Spinal cord (tissue), 10 donors: Measurements from ENCODE around the gene C17orf67. TPM values are rescaled to one million over a fixed set of nuclear protein-coding genes. Genes with fewer than 3 reads are reported as not detected.
"Not testable (repeated sequence)": the region's sequence is repeated elsewhere in the genome, so short reads cannot be mapped to it uniquely, and the experiment has no call there.

Source experiments
- DNase-seq, 6 donors: peaks; one replicate each; pipeline versions ENCODE4 v3.0.0 to v3.0.0-alpha.2; 2013 to 2015; ENCODE audit warnings: low spot score in 6 of 6, low read depth in 4 of 6
- H3K27ac ChIP-seq: one replicate; pipeline ENCODE4 v1.5.1; 2013; ENCODE audit warnings: low read depth, low read length, control low read depth
- H3K27me3 ChIP-seq: one replicate; pipeline ENCODE4 v1.6.1; 2013; ENCODE audit warnings: low read length; ENCODE audit not compliant: control insufficient read depth, insufficient read depth
- H3K36me3 ChIP-seq: one replicate; pipeline ENCODE4 v1.6.1; 2013; ENCODE audit warnings: low read length; ENCODE audit not compliant: control insufficient read depth, insufficient read depth
- H3K4me1 ChIP-seq: one replicate; pipeline ENCODE4 v1.6.1; 2013; ENCODE audit warnings: low read length; ENCODE audit not compliant: control insufficient read depth, insufficient read depth
- H3K4me3 ChIP-seq: one replicate; pipeline ENCODE4 v1.5.1; 2013; ENCODE audit warnings: low read depth, low read length, control low read depth
- H3K9me3 ChIP-seq: one replicate; pipeline ENCODE4 v1.6.1; 2013; ENCODE audit warnings: low read length; ENCODE audit not compliant: control insufficient read depth, insufficient read depth
- whole genome bisulfite sequencing: methylation state at CpG from one replicate; pipeline ENCODE4 v1.1.5; 2013; ENCODE audit warnings: missing lambda C conversion rate; ENCODE audit not compliant: insufficient coverage; 5-methylcytosine and 5-hydroxymethylcytosine counted together
- polyA plus RNA-seq, 2 donors: library from polyadenylated mRNA; unstranded; fragments of 120-200 nt; gene quantifications; one replicate each; pipeline ENCODE4 v1.2.1, GENCODE V29; 2013; ENCODE audit not compliant: insufficient read length in 2 of 2
- total RNA-seq, 2 donors: library from RNA; depleted of rRNA in 1 of 2; stranded (reverse); fragments of 120-200 nt in 1 of 2; fragments of >200 nt in 1 of 2; gene quantifications; one replicate each; pipeline versions ENCODE4 v1.2.3 to v1.2.4, GENCODE V29; 2013 to 2014
- donor health status: healthy.

The C17orf67 gene
- total and polyA plus RNA-seq, 4 donors, result 2.0 to 3.8 (median 2.6) TPM

DNA sequence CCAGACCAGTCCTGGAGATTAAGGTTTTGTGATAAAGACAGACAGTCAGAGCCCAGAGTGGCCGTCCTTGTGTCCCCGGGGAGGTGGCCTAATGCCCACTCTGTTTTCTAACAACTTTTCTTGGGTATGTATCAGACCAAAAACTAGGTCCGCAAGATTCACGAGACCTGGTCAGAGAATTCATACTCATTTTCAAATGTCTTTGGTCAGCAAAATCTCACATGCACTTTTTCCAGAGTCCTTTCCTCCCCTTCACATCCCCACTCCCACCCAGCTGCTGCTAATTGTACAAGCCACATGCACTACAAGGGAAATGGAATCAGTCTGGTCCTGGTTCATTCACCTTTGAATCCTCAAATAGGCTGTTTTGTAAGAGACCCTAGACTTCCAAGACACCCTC lies 61.7 kb downstream of the C17orf67 start:
- Histone ChIP-seq H3K36me3 (no peaks in the 10 kb centered on the region), H3K4me1 (no peaks in the 10 kb centered on the region), H3K9me3 (no peaks in the 10 kb centered on the region), H3K4me3 (no peak overlapping the region), H3K27ac (no peak overlapping the region), H3K27me3 (no peaks in the 10 kb centered on the region)
- WGBS, result 90% methylated on average over 4 of the region's 4 CpGs
- DNase-seq, result no peak

DNA sequence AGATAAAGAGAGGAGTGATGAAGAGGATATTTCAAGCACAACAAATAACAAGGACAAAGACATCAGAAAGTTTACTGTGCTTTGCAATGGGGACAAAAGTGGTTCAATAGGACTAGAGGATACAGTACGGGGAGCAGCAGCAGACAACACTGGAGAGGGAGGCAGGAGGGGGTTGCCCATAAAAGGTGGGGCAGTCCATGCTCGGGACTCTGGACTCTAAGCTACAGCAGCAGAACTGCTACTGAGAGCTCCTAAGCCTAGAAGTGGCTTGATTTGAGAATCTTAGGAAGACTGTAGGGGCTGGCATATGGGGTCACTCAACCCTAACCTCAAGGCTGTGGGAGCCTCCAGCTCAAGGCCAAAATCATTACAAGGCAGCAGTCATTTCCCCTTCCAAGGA lies 62.2 kb downstream of the C17orf67 start:
- DNase-seq, result no peak
- H3K36me3 ChIP-seq, result no peaks in the 10 kb centered on the region
- H3K27me3 ChIP-seq, result no peaks in the 10 kb centered on the region
- 82% methylated on average over 2 of the region's 2 CpGs for WGBS
- no peaks in the 10 kb centered on the region for H3K9me3 ChIP-seq
- H3K4me1 ChIP-seq, result no peaks in the 10 kb centered on the region
- no peak overlapping the region for H3K27ac ChIP-seq
- H3K4me3 ChIP-seq, result no peak overlapping the region

DNA sequence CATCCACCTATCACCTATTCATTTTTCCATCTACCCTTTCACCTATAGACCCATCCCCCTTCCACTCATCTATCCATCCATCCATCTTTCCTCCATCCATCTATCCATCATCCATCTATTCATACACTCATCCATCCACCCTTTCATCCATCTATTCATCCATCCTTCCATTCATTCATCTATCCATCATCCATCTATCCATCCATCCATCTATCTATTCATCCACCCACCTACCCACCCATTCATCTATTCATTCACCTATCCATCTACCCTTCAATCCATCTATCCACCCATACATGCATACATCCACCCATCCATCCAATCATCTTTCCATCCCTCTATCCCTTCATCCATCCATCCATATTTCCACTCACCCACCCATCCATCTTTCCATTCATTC lies 63.3 kb downstream of the C17orf67 start:
- Histone ChIP-seq H3K36me3 (no peaks in the 10 kb centered on the region), H3K4me3 (no peak overlapping the region), H3K27me3 (no peaks in the 10 kb centered on the region), H3K4me1 (no peaks in the 10 kb centered on the region), H3K27ac (no peak overlapping the region), H3K9me3 (no peaks in the 10 kb centered on the region)
- no peak for DNase-seq

DNA sequence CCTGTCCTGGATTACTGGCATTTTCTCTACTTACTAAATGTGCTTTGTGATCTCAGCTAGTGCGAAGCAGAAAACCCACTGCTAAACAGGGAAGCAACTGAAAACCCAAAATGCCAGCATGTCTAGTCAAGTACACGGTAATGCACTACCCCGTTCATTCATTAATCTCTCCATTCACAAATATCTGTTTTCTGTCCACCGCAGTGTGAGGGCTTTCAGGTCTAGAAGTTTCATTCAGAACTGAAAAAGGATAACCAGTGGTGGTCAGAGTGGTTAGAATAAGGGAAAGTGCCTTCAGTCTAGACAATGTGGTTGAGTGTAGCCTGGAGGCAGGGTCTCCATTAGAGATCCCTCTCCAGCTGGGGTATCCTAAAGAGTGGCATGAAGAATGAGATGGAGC lies 68.3 kb downstream of the C17orf67 start:
- H3K27me3 ChIP-seq, result no peaks in the 10 kb centered on the region
- no peaks in the 10 kb centered on the region for H3K4me1 ChIP-seq
- WGBS, result 80% methylated on average over 1 of the region's 4 CpGs
- no peak for DNase-seq
- no peaks in the 10 kb centered on the region for H3K36me3 ChIP-seq
- H3K27ac ChIP-seq, result no peak overlapping the region
- H3K4me3 ChIP-seq, result no peak overlapping the region
- no peaks in the 10 kb centered on the region for H3K9me3 ChIP-seq

DNA sequence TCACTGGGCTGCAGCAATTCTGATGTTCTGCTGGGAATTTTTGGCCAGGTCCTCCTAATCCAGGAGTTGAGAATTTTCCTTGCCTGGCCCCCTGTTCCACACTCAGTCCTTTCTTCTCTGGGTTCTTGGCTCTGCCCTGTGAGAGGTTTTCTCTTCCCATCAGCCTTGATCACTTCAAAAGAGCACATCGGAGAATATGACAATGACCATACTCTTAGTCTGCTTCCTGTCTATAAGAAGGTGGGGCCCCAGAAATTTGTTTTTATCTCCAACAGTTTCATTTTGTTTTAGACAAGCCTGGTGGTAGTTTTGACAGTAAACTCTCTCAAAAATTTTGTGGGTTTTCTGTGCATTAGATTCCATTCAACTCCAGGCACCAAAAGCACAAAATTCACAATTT lies 70.7 kb downstream of the C17orf67 start:
- DNase-seq, result no peak
- no peaks in the 10 kb centered on the region for H3K4me1 ChIP-seq
- H3K27ac ChIP-seq, result no peak overlapping the region
- no peaks in the 10 kb centered on the region for H3K36me3 ChIP-seq
- H3K4me3 ChIP-seq, result no peak overlapping the region
- WGBS, result no CpG with 5 or more reads among the region's 1 CpG
- H3K27me3 ChIP-seq, result no peaks in the 10 kb centered on the region
- no peaks in the 10 kb centered on the region for H3K9me3 ChIP-seq

DNA sequence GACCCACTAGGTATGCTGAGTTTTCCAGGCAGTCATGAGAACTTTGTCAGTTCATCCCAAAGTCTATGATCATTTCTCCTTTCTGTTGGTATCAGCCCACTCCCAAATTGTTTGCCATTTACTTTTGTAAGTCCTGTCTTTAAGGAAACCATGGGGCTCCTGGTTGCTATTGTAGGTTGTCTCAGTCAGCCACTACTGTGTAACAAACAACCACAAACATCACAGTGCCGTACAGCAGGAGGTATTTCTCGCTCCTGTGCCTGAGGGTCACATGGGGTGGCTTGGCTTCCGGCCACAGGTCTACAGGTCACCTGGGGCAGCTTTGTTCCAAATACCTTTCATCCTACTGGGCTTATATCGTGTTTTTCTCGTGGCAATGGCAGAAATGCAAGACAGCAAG lies 71.6 kb downstream of the C17orf67 start:
- Histone ChIP-seq H3K4me3 (no peak overlapping the region), H3K27ac (no peak overlapping the region), H3K4me1 (no peaks in the 10 kb centered on the region), H3K36me3 (no peaks in the 10 kb centered on the region), H3K27me3 (no peaks in the 10 kb centered on the region), H3K9me3 (no peaks in the 10 kb centered on the region)
- 97% methylated on average over 3 of the region's 5 CpGs for WGBS
- DNase-seq, result no peak

DNA sequence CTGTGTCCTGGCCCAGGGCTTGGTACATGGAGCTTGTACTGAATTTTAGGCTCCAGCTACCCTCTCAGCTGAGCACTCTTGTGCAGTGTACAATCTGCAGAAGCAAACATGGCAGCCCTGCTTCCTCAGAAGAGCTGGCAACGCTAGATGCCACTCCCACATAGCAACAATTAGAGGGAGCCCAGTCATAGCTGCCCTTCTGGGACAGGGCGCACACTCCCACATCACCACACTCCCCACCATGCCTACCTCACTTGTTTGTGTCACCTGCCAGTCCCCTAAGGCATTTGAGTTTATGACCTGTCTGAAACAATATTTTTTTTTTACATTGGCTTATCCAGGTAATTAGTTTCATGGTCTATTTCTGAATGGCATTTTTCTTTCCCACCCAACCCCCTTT lies 72.3 kb downstream of the C17orf67 start:
- no peak overlapping the region for H3K4me3 ChIP-seq
- no peaks in the 10 kb centered on the region for H3K36me3 ChIP-seq
- no peaks in the 10 kb centered on the region for H3K4me1 ChIP-seq
- no peak overlapping the region for H3K27ac ChIP-seq
- WGBS, result 85% methylated on average over 2 of the region's 2 CpGs
- H3K27me3 ChIP-seq, result no peaks in the 10 kb centered on the region
- no peak for DNase-seq
- no peaks in the 10 kb centered on the region for H3K9me3 ChIP-seq

DNA sequence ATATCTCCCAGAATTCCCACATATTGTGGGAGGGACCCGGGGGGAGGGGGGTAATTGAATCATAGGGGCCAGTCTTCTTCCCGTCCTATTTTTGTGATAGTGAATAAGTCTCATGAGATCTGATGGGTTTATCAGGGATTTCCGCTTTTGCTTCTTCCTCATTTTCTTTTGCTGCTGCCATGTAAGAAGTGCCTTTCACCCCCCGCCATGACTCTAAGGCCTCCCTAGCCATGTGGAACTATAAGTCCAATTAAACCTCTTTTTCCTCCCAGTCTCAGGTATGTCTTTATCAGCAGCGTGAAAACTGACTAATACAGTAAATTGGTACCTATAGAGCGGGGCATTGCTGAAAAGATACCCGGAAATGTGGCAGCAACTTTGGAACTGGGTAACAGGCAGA lies 76.1 kb downstream of the C17orf67 start:
- H3K27me3 ChIP-seq, H3K9me3 ChIP-seq, H3K36me3 ChIP-seq, H3K4me3 ChIP-seq, DNase-seq, H3K4me1 ChIP-seq, H3K27ac ChIP-seq: not testable (repeated sequence)
- 96% methylated on average over 4 of the region's 7 CpGs for WGBS

DNA sequence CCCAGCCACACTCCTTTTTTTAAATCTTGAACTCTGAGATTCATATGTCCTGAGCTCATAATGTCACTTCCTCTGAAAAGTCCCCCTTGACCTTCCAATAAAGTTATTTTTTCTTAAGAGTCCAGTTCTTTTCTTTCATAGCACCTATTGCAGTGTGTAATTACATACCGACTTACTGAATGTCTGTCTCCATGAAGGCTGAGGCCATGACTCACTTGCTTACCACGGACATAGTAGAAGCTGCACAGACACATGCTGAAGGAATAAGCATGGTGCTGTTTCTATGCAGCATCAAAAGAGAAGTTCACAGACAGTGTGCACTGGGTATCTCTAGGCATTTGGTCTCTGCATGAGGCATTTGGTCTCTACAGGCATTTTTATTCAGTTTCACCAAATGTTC lies 77.2 kb downstream of the C17orf67 start:
- H3K27ac ChIP-seq, result no peak overlapping the region
- no peaks in the 10 kb centered on the region for H3K9me3 ChIP-seq
- H3K36me3 ChIP-seq, result no peaks in the 10 kb centered on the region
- H3K4me1 ChIP-seq, result peaks cover 6% of the 10 kb centered on the region
- H3K4me3 ChIP-seq, result no peak overlapping the region
- 86% methylated on average over 2 of the region's 2 CpGs for WGBS
- H3K27me3 ChIP-seq, result no peaks in the 10 kb centered on the region
- DNase-seq, result no peak

DNA sequence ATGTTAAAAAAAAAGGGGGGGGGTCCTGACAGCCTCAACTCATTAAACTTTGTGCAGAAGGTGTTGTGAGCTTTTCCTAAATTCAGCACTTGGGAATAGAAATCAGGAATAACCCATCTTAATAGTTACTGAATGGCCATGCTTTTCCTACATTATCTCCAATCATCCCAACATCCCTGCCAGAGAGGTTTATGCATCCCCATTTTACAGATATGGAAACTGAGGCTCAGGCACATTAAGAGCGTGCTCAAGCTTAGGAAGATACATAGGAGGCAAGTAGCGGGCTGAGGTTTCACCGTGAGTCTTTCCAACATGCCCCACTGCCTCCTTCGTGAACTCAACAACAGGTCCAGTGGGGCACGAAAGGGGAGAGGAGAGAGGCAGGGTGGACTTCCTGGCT lies 78.4 kb downstream of the C17orf67 start:
- Histone ChIP-seq H3K27me3 (no peaks in the 10 kb centered on the region), H3K36me3 (no peaks in the 10 kb centered on the region), H3K27ac (no peak overlapping the region), H3K4me1 (peaks cover 6% of the 10 kb centered on the region), H3K4me3 (no peak overlapping the region), H3K9me3 (no peaks in the 10 kb centered on the region)
- DNase-seq, result no peak
- WGBS, result 80% methylated on average over 2 of the region's 5 CpGs
